Erythroblast (primary cell): ENCODE data around the gene CGNL1.

ENCODE experiments used
- GATA1 ChIP-seq: IDR thresholded peaks from 2 replicates; pipeline ENCODE4 v1.6.1; 2011; ENCODE audit warnings: low read depth, mild to moderate bottlenecking, control low read depth, low read length, moderate library complexity
- POLR2A ChIP-seq: IDR thresholded peaks from 2 replicates; pipeline ENCODE4 v1.6.1; 2011; ENCODE audit warnings: mild to moderate bottlenecking, low read length

DNA sequence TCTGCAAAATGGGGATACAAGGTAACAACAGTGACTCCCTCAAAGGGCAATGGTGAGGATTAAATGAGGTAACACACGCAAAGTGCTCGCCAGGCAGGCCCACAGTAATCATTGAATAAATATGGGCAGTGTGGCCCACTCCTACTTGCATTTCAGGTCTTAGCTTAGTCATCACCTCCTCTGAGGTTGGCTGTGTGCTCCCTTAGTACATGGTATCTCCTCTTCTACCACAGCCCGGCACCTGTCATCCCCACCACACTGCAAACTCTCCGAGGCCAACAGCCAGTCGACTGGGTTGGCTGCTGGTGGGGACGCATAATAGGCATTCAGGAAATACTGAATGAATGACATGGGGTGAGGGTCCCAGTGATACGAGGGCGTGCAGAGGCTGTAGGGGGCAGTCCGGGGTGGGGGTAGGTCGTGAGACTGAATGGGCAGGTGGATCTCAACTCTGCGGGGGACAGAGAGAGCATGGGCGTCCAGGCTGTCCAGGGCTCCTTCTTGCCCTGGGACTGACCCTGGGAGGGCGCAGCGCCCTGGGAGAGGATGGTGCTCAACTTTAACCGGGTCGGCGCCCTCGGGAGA lies 215.0 kb downstream of the CGNL1 start:
- TF ChIP-seq POLR2A (no peak), GATA1 (no peak)
